GM23338 (cell line): Measurements from ENCODE around the gene LRMDA. TPM values are rescaled to one million over a fixed set of nuclear protein-coding genes. Genes with fewer than 3 reads are reported as not detected.

Source experiments
- ATAC-seq: fragments of 200-7000 bp; cut with Tn5 transposase; 3 replicates; pipeline ENCODE4 v1.9.1; 2020
- DNase-seq: peaks from one replicate; pipeline ENCODE4 v3.0.0-alpha.2; 2015; ENCODE audit warnings: low spot score
- H2AFZ ChIP-seq: fragments of 200-600 bp; sonication (generic); 2 replicates; pipeline ENCODE4 v1.8.0; 2016; ENCODE audit warnings: antibody characterized with exemption, mild to moderate bottlenecking, moderate library complexity
- H3F3A ChIP-seq: fragments of 200-600 bp; sonication (generic); replicated peaks from 2 replicates; pipeline ENCODE4 v1.8.0; 2017; ENCODE audit warnings: antibody characterized with exemption, mixed run types, low read depth
- H3K27ac ChIP-seq: fragments of 200-600 bp; sonication (generic); 2 replicates; pipeline ENCODE4 v1.6.1; 2016; ENCODE audit warnings: low read depth
- H3K27me3 ChIP-seq: fragments of 200-600 bp; sonication (generic); 2 replicates; pipeline ENCODE4 v1.8.0; 2016; ENCODE audit warnings: mild to moderate bottlenecking, mixed run types, moderate library complexity; ENCODE audit not compliant: insufficient read depth
- H3K36me3 ChIP-seq: fragments of 200-600 bp; sonication (generic); 2 replicates; pipeline ENCODE4 v1.8.0; 2016; ENCODE audit warnings: mild to moderate bottlenecking; ENCODE audit not compliant: insufficient read depth
- H3K4me1 ChIP-seq: fragments of 200-600 bp; sonication (generic); 2 replicates; pipeline ENCODE4 v1.8.0; 2016; ENCODE audit warnings: mild to moderate bottlenecking, moderate library complexity; ENCODE audit not compliant: insufficient read depth
- H3K4me2 ChIP-seq: fragments of 200-600 bp; sonication (generic); 2 replicates; pipeline ENCODE4 v1.7.1; 2017; ENCODE audit warnings: mixed run types
- H3K4me3 ChIP-seq: fragments of 200-600 bp; sonication (generic); 2 replicates; pipeline ENCODE4 v1.6.1; 2016; ENCODE audit warnings: mixed run types
- H3K79me2 ChIP-seq: fragments of 200-600 bp; sonication (generic); replicated peaks from 2 replicates; pipeline ENCODE4 v1.8.0; 2017; ENCODE audit warnings: mild to moderate bottlenecking; ENCODE audit not compliant: insufficient read depth
- H3K9me2 ChIP-seq: fragments of 200-600 bp; sonication (generic); 2 replicates; pipeline ENCODE4 v1.8.0; 2017; ENCODE audit not compliant: insufficient read depth
- H4K20me1 ChIP-seq: fragments of 200-600 bp; sonication (generic); replicated peaks from 2 replicates; pipeline ENCODE4 v1.8.0; 2017; ENCODE audit warnings: mild to moderate bottlenecking; ENCODE audit not compliant: insufficient read depth
- H3K27ac Mint-ChIP-seq: 2 replicates; pipeline ENCODE4 v1.8.0; 2020; ENCODE audit warnings: inconsistent platforms, mild to moderate bottlenecking, moderate library complexity, mixed read lengths
- H3K27me3 Mint-ChIP-seq: 3 replicates; pipeline ENCODE4 v1.8.0; 2022; ENCODE audit warnings: low read depth, mild to moderate bottlenecking, moderate library complexity, mixed read lengths, inconsistent platforms; ENCODE audit not compliant: insufficient read depth, poor library complexity
- H3K36me3 Mint-ChIP-seq: 3 replicates; pipeline ENCODE4 v1.8.0; 2021; ENCODE audit warnings: low read depth, mild to moderate bottlenecking, inconsistent platforms, moderate library complexity, mixed read lengths
- H3K4me1 Mint-ChIP-seq: 3 replicates; pipeline ENCODE4 v1.8.0; 2020; ENCODE audit warnings: mild to moderate bottlenecking, inconsistent platforms, mixed read lengths
- H3K4me3 Mint-ChIP-seq: 3 replicates; pipeline ENCODE4 v1.8.0; 2021; ENCODE audit warnings: moderate library complexity, mild to moderate bottlenecking, inconsistent platforms, mixed read lengths
- H3K9me3 Mint-ChIP-seq: 3 replicates; pipeline ENCODE4 v1.8.0; 2020; ENCODE audit warnings: moderate library complexity, mild to moderate bottlenecking, inconsistent platforms, mixed read lengths
- CREB1 ChIP-seq: fragments of 250-450 bp; sonication (Bioruptor Pico); IDR thresholded peaks from 2 replicates; pipeline ENCODE4 v1.5.0; 2020; ENCODE audit warnings: low read depth, mild to moderate bottlenecking, moderate library complexity
- CTCF ChIP-seq, 2 experiments: fragments of 200-600 bp in 1 of 2; sonication (generic) in 1 of 2; conservative IDR thresholded peaks; 2 replicates each; pipeline versions ENCODE4 v1.5.1 to v1.6.1; 2016 to 2017; ENCODE audit warnings: antibody characterized with exemption in 2 of 2, low read depth in 2 of 2, mild to moderate bottlenecking in 2 of 2, moderate library complexity in 1 of 2
- ETS1 ChIP-seq: IDR thresholded peaks from 2 replicates; pipeline ENCODE4 v1.6.1; 2016; ENCODE audit warnings: antibody characterized with exemption
- JUNB ChIP-seq: IDR thresholded peaks from one replicate; pipeline ENCODE4 v1.6.1; 2016; ENCODE audit warnings: antibody characterized with exemption; ENCODE audit not compliant: unreplicated experiment
- NANOG ChIP-seq: IDR thresholded peaks from 2 replicates; pipeline ENCODE4 v1.6.1; 2016; ENCODE audit warnings: antibody characterized with exemption, borderline replicate concordance
- POLR2AphosphoS5 ChIP-seq: IDR thresholded peaks from 2 replicates; pipeline ENCODE4 v1.6.1; 2016; ENCODE audit warnings: antibody characterized with exemption, low read depth
- REST ChIP-seq: IDR thresholded peaks from one replicate; pipeline ENCODE4 v1.6.1; 2018; ENCODE audit warnings: antibody characterized with exemption; ENCODE audit not compliant: unreplicated experiment
- STAT1 ChIP-seq: IDR thresholded peaks from one replicate; pipeline ENCODE4 v1.6.1; 2016; ENCODE audit warnings: antibody characterized with exemption; ENCODE audit not compliant: unreplicated experiment
- ZNF114 ChIP-seq: fragments of 250-450 bp; sonication (Bioruptor Pico); IDR thresholded peaks from 2 replicates; pipeline ENCODE4 v1.5.0; 2020; ENCODE audit warnings: mild to moderate bottlenecking, moderate library complexity
- ZNF331 ChIP-seq: fragments of 250-450 bp; sonication (Bioruptor Pico); IDR thresholded peaks from 2 replicates; pipeline ENCODE4 v1.5.0; 2020; ENCODE audit warnings: low read depth, mild to moderate bottlenecking, moderate library complexity
- ZNF462 ChIP-seq: fragments of 250-450 bp; sonication (Bioruptor Pico); IDR thresholded peaks from 2 replicates; pipeline ENCODE4 v1.5.0; 2020; ENCODE audit warnings: mild to moderate bottlenecking, moderate library complexity
- polyA plus RNA-seq: library from polyadenylated mRNA; unstranded; fragments of >200 nt; fragmentation: Nextera tagmentation; extraction: Ambion mirVana; gene quantifications from 2 replicates; pipeline ENCODE4 v1.2.1, GENCODE V29; 2016
- total RNA-seq: library from RNA; depleted of rRNA; stranded (reverse); fragments of >200 nt; shearing (Covaris generic); gene quantifications from 2 replicates; pipeline ENCODE4 v1.2.3, GENCODE V29; 2014

LRMDA gene
- total and polyA plus RNA-seq, 2 experiments from 2014 or later = 0.90 to 1.8 TPM

GRCh38 chr10:76031769-76032699 is 600.6 kb downstream of the LRMDA start:
- ATAC-seq (no peak; the same call in 2 of the 3 replicates), DNase-seq (no peak)
- no peaks in the 10 kb centered on the region for H3K36me3 ChIP-seq
- no peaks in the 10 kb centered on the region for H3K36me3 Mint-ChIP-seq
- no peaks in the 10 kb centered on the region for H3K79me2 ChIP-seq
- H3K4me3 ChIP-seq = no peak overlapping the region
- no peaks in the 10 kb centered on the region for H3K9me3 Mint-ChIP-seq
- no peak overlapping the region for H3K4me3 Mint-ChIP-seq
- no peaks in the 10 kb centered on the region for H3K27me3 ChIP-seq
- H4K20me1 ChIP-seq = no peaks in the 10 kb centered on the region
- H3K27ac Mint-ChIP-seq = no peak overlapping the region
- peak overlapping the region; percentile 32; the same call in 1 of the 2 replicates for H2AFZ ChIP-seq
- no peaks in the 10 kb centered on the region for H3F3A ChIP-seq
- H3K4me2 ChIP-seq = no peak overlapping the region
- TF ChIP-seq ETS1 (no peak), CREB1 (no peak), STAT1 (no peak), ZNF331 (CRISPR knock-in tag) (no peak), POLR2AphosphoS5 (no peak), ZNF462 (CRISPR knock-in tag) (no peak), ZNF114 (CRISPR knock-in tag) (no peak), REST (no peak), NANOG (no peak), JUNB (no peak), CTCF (conservative IDR thresholded peaks at IDR 0.05; ENCODE audit: low read depth in 2 of 2) (no peak)
- no peak overlapping the region for H3K27ac ChIP-seq
- no peaks in the 10 kb centered on the region for H3K9me2 ChIP-seq
- peaks cover 28% of the 10 kb centered on the region for H3K4me1 Mint-ChIP-seq
- H3K4me1 ChIP-seq = peaks cover 4% of the 10 kb centered on the region
- no peaks in the 10 kb centered on the region for H3K27me3 Mint-ChIP-seq
